DOHH2 (cell line): ENCODE measurements around the gene POU6F1.

Source experiments
- H3F3A ChIP-seq: fragments of 200-600 bp; sonication (generic), shearing (Covaris generic); 2 replicates; pipeline ENCODE4 v1.6.0; 2016; ENCODE audit warnings: antibody characterized with exemption, mild to moderate bottlenecking; ENCODE audit not compliant: control insufficient read depth, insufficient read depth
- H3K27ac ChIP-seq: fragments of 200-600 bp; sonication (generic); 2 replicates; pipeline ENCODE4 v1.5.1; 2014; ENCODE audit warnings: low read depth, mild to moderate bottlenecking, low read length, moderate library complexity
- H3K27me3 ChIP-seq: fragments of 200-600 bp; sonication (generic); 2 replicates; pipeline ENCODE4 v1.6.1; 2014; ENCODE audit warnings: mild to moderate bottlenecking, low read length, mixed read lengths; ENCODE audit not compliant: control insufficient read depth
- H3K36me3 ChIP-seq: fragments of 200-600 bp; sonication (generic); 2 replicates; pipeline ENCODE4 v1.6.1; 2014; ENCODE audit warnings: mild to moderate bottlenecking, low read length, moderate library complexity, mixed read lengths; ENCODE audit not compliant: control insufficient read depth
- H3K4me1 ChIP-seq: fragments of 200-600 bp; sonication (generic); 2 replicates; pipeline ENCODE4 v1.6.1; 2014; ENCODE audit warnings: mild to moderate bottlenecking, low read length, mixed read lengths; ENCODE audit not compliant: control insufficient read depth
- H3K4me2 ChIP-seq: fragments of 200-600 bp; sonication (generic); 2 replicates; pipeline ENCODE4 v1.6.0; 2014; ENCODE audit warnings: mild to moderate bottlenecking, low read length, moderate library complexity
- H3K4me3 ChIP-seq: fragments of 200-600 bp; sonication (generic); 2 replicates; pipeline ENCODE4 v1.5.1; 2014; ENCODE audit warnings: mild to moderate bottlenecking, low read length, mixed read lengths
- H3K79me2 ChIP-seq: fragments of 200-600 bp; sonication (generic); 2 replicates; pipeline ENCODE4 v1.6.1; 2014; ENCODE audit warnings: mild to moderate bottlenecking, low read length, mixed read lengths; ENCODE audit not compliant: control insufficient read depth
- H3K9me2 ChIP-seq: fragments of 200-600 bp; sonication (generic); replicated peaks from 2 replicates; pipeline ENCODE4 v1.6.1; 2014; ENCODE audit warnings: mild to moderate bottlenecking, low read length, mixed read lengths; ENCODE audit not compliant: control insufficient read depth
- H3K9me3 ChIP-seq: fragments of 200-600 bp; sonication (generic); 2 replicates; pipeline ENCODE4 v1.6.1; 2014; ENCODE audit warnings: antibody characterized with exemption, low read length, mixed read lengths; ENCODE audit not compliant: control insufficient read depth, insufficient read depth
- H4K20me1 ChIP-seq: fragments of 200-600 bp; sonication (generic); 2 replicates; pipeline ENCODE4 v1.6.0; 2014; ENCODE audit warnings: low read depth, mild to moderate bottlenecking, antibody characterized with exemption, low read length, moderate library complexity; ENCODE audit not compliant: control insufficient read depth, insufficient read depth
- CTCF ChIP-seq: fragments of 200-600 bp; sonication (generic); IDR thresholded peaks from one replicate; pipeline ENCODE4 v1.5.1; 2014; ENCODE audit warnings: antibody characterized with exemption, mild to moderate bottlenecking, low read depth, low read length; ENCODE audit not compliant: poor library complexity, severe bottlenecking
- EZH2phosphoT487 ChIP-seq: fragments of 200-600 bp; sonication (generic); IDR thresholded peaks from 2 replicates; pipeline ENCODE4 v1.6.1; 2017; ENCODE audit warnings: borderline replicate concordance, mild to moderate bottlenecking, antibody characterized with exemption, low read length, moderate library complexity, mixed read lengths

POU6F1 gene

GRCh38 chr12:51195841-51196240 lies 22.0 kb downstream of the POU6F1 start:
- no peak overlapping the region for H3K4me3 ChIP-seq
- H3K4me1 ChIP-seq, result no peaks in the 10 kb centered on the region
- no peaks in the 10 kb centered on the region for H3K27me3 ChIP-seq
- no peaks in the 10 kb centered on the region for H4K20me1 ChIP-seq
- no peaks in the 10 kb centered on the region for H3K79me2 ChIP-seq
- H3K4me2 ChIP-seq, result no peak overlapping the region
- no peaks in the 10 kb centered on the region for H3K36me3 ChIP-seq
- no peaks in the 10 kb centered on the region for H3K9me2 ChIP-seq
- H3K27ac ChIP-seq, result no peak overlapping the region
- TF ChIP-seq CTCF (no peak), EZH2phosphoT487 (no peak)
- no peaks in the 10 kb centered on the region for H3F3A ChIP-seq
- no peaks in the 10 kb centered on the region for H3K9me3 ChIP-seq

- no peaks in the 10 kb centered on the region for H3K79me2 ChIP-seq
- no peaks in the 10 kb centered on the region for H3K9me3 ChIP-seq
- no peak overlapping the region for H3K4me3 ChIP-seq
- H3K27ac ChIP-seq, result no peak overlapping the region
- H3K27me3 ChIP-seq, result no peaks in the 10 kb centered on the region; the same call in 1 of the 2 replicates
- TF ChIP-seq EZH2phosphoT487 (no peak), CTCF (no peak)
- no peak overlapping the region for H3K4me2 ChIP-seq
- no peaks in the 10 kb centered on the region for H3K9me2 ChIP-seq
- H3F3A ChIP-seq, result no peaks in the 10 kb centered on the region
- no peaks in the 10 kb centered on the region for H3K36me3 ChIP-seq
- no peaks in the 10 kb centered on the region for H4K20me1 ChIP-seq
- peaks cover 21% of the 10 kb centered on the region for H3K4me1 ChIP-seq
Observed at GRCh38 chr12:51192284-51192671, 25.6 kb downstream of the POU6F1 start.

GRCh38 chr12:51191516-51192283 lies 26.2 kb downstream of the POU6F1 start:
- H3K4me3 ChIP-seq, result no peak overlapping the region
- no peaks in the 10 kb centered on the region for H3K36me3 ChIP-seq
- no peaks in the 10 kb centered on the region for H3K9me2 ChIP-seq
- H3K27ac ChIP-seq, result no peak overlapping the region
- H3K27me3 ChIP-seq, result no peaks in the 10 kb centered on the region; the same call in 1 of the 2 replicates
- no peaks in the 10 kb centered on the region for H3F3A ChIP-seq
- no peak overlapping the region for H3K4me2 ChIP-seq
- TF ChIP-seq CTCF, result no peak
- TF ChIP-seq EZH2phosphoT487, result no peak
- H3K9me3 ChIP-seq, result no peaks in the 10 kb centered on the region
- no peaks in the 10 kb centered on the region for H4K20me1 ChIP-seq
- peaks cover 27% of the 10 kb centered on the region for H3K4me1 ChIP-seq
- H3K79me2 ChIP-seq, result no peaks in the 10 kb centered on the region
